ENCODE results near the gene MAMDC4.

The MAMDC4 gene

GRCh38 chr9:136852664-136853595 is 784 bp downstream of the MAMDC4 start:
- H3K9me3 ChIP-seq (ENCODE audit: control insufficient read depth, insufficient read depth, low read length): no peaks in the 10 kb centered on the region
- H3K4me1 ChIP-seq (ENCODE audit: control insufficient read depth, insufficient read depth, low read length): peaks cover 4% of the 10 kb centered on the region; the same call in 1 of the 2 replicates
- WGBS (ENCODE audit: insufficient coverage, insufficient read length): no CpG with 5 or more reads among the region's 29 CpGs
- H3K4me3 ChIP-seq (ENCODE audit: low read length): no peak overlapping the region
- no peaks in the 10 kb centered on the region; the same call in 1 of the 2 replicates for H3K36me3 ChIP-seq (ENCODE audit: control insufficient read depth, insufficient read depth, low read length)
- H3K27ac ChIP-seq (ENCODE audit: low read length): no peak overlapping the region
- no peak for DNase-seq (ENCODE audit: low read depth, low spot score)
- H3K27me3 ChIP-seq (ENCODE audit: control insufficient read depth, insufficient read depth, low read length): no peaks in the 10 kb centered on the region

- DNase-seq (ENCODE audit: low read depth, low spot score): no peak
- Histone ChIP-seq H3K36me3 (ENCODE audit: control insufficient read depth, insufficient read depth, low read length) (no peaks in the 10 kb centered on the region; the same call in 1 of the 2 replicates), H3K9me3 (ENCODE audit: control insufficient read depth, insufficient read depth, low read length) (no peaks in the 10 kb centered on the region), H3K4me3 (ENCODE audit: low read length) (no peak overlapping the region), H3K27ac (ENCODE audit: low read length) (no peak overlapping the region), H3K27me3 (ENCODE audit: control insufficient read depth, insufficient read depth, low read length) (no peaks in the 10 kb centered on the region), H3K4me1 (ENCODE audit: control insufficient read depth, insufficient read depth, low read length) (peaks cover 4% of the 10 kb centered on the region; the same call in 1 of the 2 replicates)
- WGBS (ENCODE audit: insufficient coverage, insufficient read length): no CpG with 5 or more reads among the region's 18 CpGs
Measured at GRCh38 chr9:136853596-136854112, 1.5 kb downstream of the MAMDC4 start.

- no peak overlapping the region for H3K27ac ChIP-seq (ENCODE audit: low read length)
- DNase-seq (ENCODE audit: low read depth, low spot score): no peak
- no CpG with 5 or more reads among the region's 30 CpGs for WGBS (ENCODE audit: insufficient coverage, insufficient read length)
- H3K4me1 ChIP-seq (ENCODE audit: control insufficient read depth, insufficient read depth, low read length): peaks cover 4% of the 10 kb centered on the region; the same call in 1 of the 2 replicates
- no peaks in the 10 kb centered on the region; the same call in 1 of the 2 replicates for H3K36me3 ChIP-seq (ENCODE audit: control insufficient read depth, insufficient read depth, low read length)
- H3K9me3 ChIP-seq (ENCODE audit: control insufficient read depth, insufficient read depth, low read length): no peaks in the 10 kb centered on the region
- H3K4me3 ChIP-seq (ENCODE audit: low read length): no peak overlapping the region
- H3K27me3 ChIP-seq (ENCODE audit: control insufficient read depth, insufficient read depth, low read length): no peaks in the 10 kb centered on the region
Measured at GRCh38 chr9:136854113-136854841, 2.1 kb downstream of the MAMDC4 start.

DNA sequence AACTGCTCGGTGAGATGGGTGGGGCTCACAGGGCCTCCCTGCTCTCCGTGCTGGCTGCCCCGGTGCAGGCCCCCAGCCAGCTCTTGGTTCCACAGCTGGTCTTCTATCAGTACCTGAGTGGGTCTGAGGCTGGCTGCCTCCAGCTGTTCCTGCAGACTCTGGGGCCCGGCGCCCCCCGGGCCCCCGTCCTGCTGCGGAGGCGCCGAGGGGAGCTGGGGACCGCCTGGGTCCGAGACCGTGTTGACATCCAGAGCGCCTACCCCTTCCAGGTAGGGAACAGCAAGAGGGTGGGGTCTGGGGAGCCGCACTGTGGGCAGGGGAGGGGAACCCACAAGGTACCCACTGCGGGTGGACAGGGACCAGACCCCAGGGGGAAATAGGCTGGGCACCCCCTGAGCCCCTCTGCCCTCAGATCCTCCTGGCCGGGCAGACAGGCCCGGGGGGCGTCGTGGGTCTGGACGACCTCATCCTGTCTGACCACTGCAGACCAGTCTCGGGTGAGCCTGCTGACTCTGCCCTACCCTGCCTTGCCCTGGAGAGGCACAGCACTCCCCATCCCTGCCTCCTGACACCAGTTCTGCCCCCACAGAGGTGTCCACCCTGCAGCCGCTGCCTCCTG is 2.8 kb downstream of the MAMDC4 start:
- no peak for DNase-seq (ENCODE audit: low read depth, low spot score)

GRCh38 chr9:136855461-136856078 is 3.4 kb downstream of the MAMDC4 start:
- no CpG with 5 or more reads among the region's 26 CpGs for WGBS (ENCODE audit: insufficient coverage, insufficient read length)
- no peak overlapping the region for H3K4me3 ChIP-seq (ENCODE audit: low read length)
- H3K36me3 ChIP-seq (ENCODE audit: control insufficient read depth, insufficient read depth, low read length): no peaks in the 10 kb centered on the region; the same call in 1 of the 2 replicates
- no peaks in the 10 kb centered on the region for H3K27me3 ChIP-seq (ENCODE audit: control insufficient read depth, insufficient read depth, low read length)
- no peaks in the 10 kb centered on the region for H3K4me1 ChIP-seq (ENCODE audit: control insufficient read depth, insufficient read depth, low read length)
- no peaks in the 10 kb centered on the region for H3K9me3 ChIP-seq (ENCODE audit: control insufficient read depth, insufficient read depth, low read length)
- DNase-seq (ENCODE audit: low read depth, low spot score): no peak
- no peak overlapping the region for H3K27ac ChIP-seq (ENCODE audit: low read length)

More for the DNA sequence above, 2.8 kb downstream of the MAMDC4 start:
- H3K9me3 ChIP-seq (ENCODE audit: control insufficient read depth, insufficient read depth, low read length): no peaks in the 10 kb centered on the region
- peaks cover 3% of the 10 kb centered on the region; the same call in 1 of the 2 replicates for H3K4me1 ChIP-seq (ENCODE audit: control insufficient read depth, insufficient read depth, low read length)
- no peaks in the 10 kb centered on the region for H3K27me3 ChIP-seq (ENCODE audit: control insufficient read depth, insufficient read depth, low read length)
- no peaks in the 10 kb centered on the region; the same call in 1 of the 2 replicates for H3K36me3 ChIP-seq (ENCODE audit: control insufficient read depth, insufficient read depth, low read length)
- WGBS (ENCODE audit: insufficient coverage, insufficient read length): no CpG with 5 or more reads among the region's 23 CpGs
- H3K27ac ChIP-seq (ENCODE audit: low read length): no peak overlapping the region
- no peak overlapping the region for H3K4me3 ChIP-seq (ENCODE audit: low read length)

- DNase-seq (ENCODE audit: low read depth, low spot score): no peak
- peaks cover 3% of the 10 kb centered on the region; the same call in 1 of the 2 replicates for H3K36me3 ChIP-seq (ENCODE audit: control insufficient read depth, insufficient read depth, low read length)
- WGBS (ENCODE audit: insufficient coverage, insufficient read length): no CpG with 5 or more reads among the region's 15 CpGs
Measured at GRCh38 chr9:136856079-136856476, 3.9 kb downstream of the MAMDC4 start.

GRCh38 chr9:136856541-136857141 is 4.5 kb downstream of the MAMDC4 start:
- no CpG with 5 or more reads among the region's 14 CpGs for WGBS (ENCODE audit: insufficient coverage, insufficient read length)
- Histone ChIP-seq H3K9me3 (ENCODE audit: control insufficient read depth, insufficient read depth, low read length) (no peaks in the 10 kb centered on the region), H3K4me1 (ENCODE audit: control insufficient read depth, insufficient read depth, low read length) (no peaks in the 10 kb centered on the region), H3K27ac (ENCODE audit: low read length) (no peak overlapping the region), H3K36me3 (ENCODE audit: control insufficient read depth, insufficient read depth, low read length) (peaks cover 8% of the 10 kb centered on the region), H3K27me3 (ENCODE audit: control insufficient read depth, insufficient read depth, low read length) (no peaks in the 10 kb centered on the region), H3K4me3 (ENCODE audit: low read length) (no peak overlapping the region)
- no peak for DNase-seq (ENCODE audit: low read depth, low spot score)

More at GRCh38 chr9:136856079-136856476, 3.9 kb downstream of the MAMDC4 start:
- Histone ChIP-seq H3K9me3 (ENCODE audit: control insufficient read depth, insufficient read depth, low read length) (no peaks in the 10 kb centered on the region), H3K4me3 (ENCODE audit: low read length) (no peak overlapping the region), H3K27ac (ENCODE audit: low read length) (no peak overlapping the region), H3K27me3 (ENCODE audit: control insufficient read depth, insufficient read depth, low read length) (no peaks in the 10 kb centered on the region), H3K4me1 (ENCODE audit: control insufficient read depth, insufficient read depth, low read length) (no peaks in the 10 kb centered on the region)

DNA sequence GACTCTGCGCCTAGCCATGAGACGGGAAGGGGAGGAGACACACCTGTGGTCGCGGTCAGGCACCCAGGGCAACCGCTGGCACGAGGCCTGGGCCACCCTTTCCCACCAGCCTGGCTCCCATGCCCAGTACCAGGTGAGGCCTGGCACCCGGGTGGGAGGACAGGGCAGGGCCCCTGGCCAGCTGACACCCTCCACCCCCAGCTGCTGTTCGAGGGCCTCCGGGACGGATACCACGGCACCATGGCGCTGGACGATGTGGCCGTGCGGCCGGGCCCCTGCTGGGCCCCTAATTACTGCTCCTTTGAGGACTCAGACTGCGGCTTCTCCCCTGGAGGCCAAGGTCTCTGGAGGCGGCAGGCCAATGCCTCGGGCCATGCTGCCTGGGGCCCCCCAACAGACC is 5.0 kb downstream of the MAMDC4 start:
- no CpG with 5 or more reads among the region's 19 CpGs for WGBS (ENCODE audit: insufficient coverage, insufficient read length)
- no peak overlapping the region for H3K27ac ChIP-seq (ENCODE audit: low read length)

GRCh38 chr9:136857581-136858412 is 5.7 kb downstream of the MAMDC4 start:
- no peaks in the 10 kb centered on the region for H3K9me3 ChIP-seq (ENCODE audit: control insufficient read depth, insufficient read depth, low read length)
- peaks cover 19% of the 10 kb centered on the region for H3K36me3 ChIP-seq (ENCODE audit: control insufficient read depth, insufficient read depth, low read length)
- H3K27ac ChIP-seq (ENCODE audit: low read length): no peak overlapping the region
- no peak overlapping the region for H3K4me3 ChIP-seq (ENCODE audit: low read length)
- H3K27me3 ChIP-seq (ENCODE audit: control insufficient read depth, insufficient read depth, low read length): no peaks in the 10 kb centered on the region
- no CpG with 5 or more reads among the region's 29 CpGs for WGBS (ENCODE audit: insufficient coverage, insufficient read length)
- DNase-seq (ENCODE audit: low read depth, low spot score): no peak
- H3K4me1 ChIP-seq (ENCODE audit: control insufficient read depth, insufficient read depth, low read length): no peaks in the 10 kb centered on the region

More for the DNA sequence above, 5.0 kb downstream of the MAMDC4 start:
- peaks cover 13% of the 10 kb centered on the region for H3K36me3 ChIP-seq (ENCODE audit: control insufficient read depth, insufficient read depth, low read length)
- H3K4me3 ChIP-seq (ENCODE audit: low read length): no peak overlapping the region
- no peaks in the 10 kb centered on the region for H3K9me3 ChIP-seq (ENCODE audit: control insufficient read depth, insufficient read depth, low read length)
- DNase-seq (ENCODE audit: low read depth, low spot score): no peak
- H3K27me3 ChIP-seq (ENCODE audit: control insufficient read depth, insufficient read depth, low read length): no peaks in the 10 kb centered on the region
- no peaks in the 10 kb centered on the region for H3K4me1 ChIP-seq (ENCODE audit: control insufficient read depth, insufficient read depth, low read length)
